GM13976 (cell line): ENCODE results near the gene LYPD8.

Source experiments
- DNase-seq: peaks from one replicate; pipeline ENCODE4 v3.0.0; 2012; ENCODE audit warnings: low spot score
- CTCF ChIP-seq: IDR thresholded peaks from 2 replicates; pipeline ENCODE4 v1.5.1; 2012; ENCODE audit warnings: borderline replicate concordance, mild to moderate bottlenecking; ENCODE audit not compliant: insufficient read depth; ENCODE audit errors: extremely low read depth, missing control alignments, control extremely low read depth
- in situ Hi-C: fragments of 300-500 bp; cut with MboI; formaldehyde crosslinking; loops from one replicate; pipeline ENCODE4 v1.12.0; 2022; ENCODE audit warnings: low sequenced_read_pairs, mixed read lengths, inconsistent platforms; ENCODE audit not compliant: unreplicated experiment

LYPD8 gene

GRCh38 chr1:248752161-248753028 is 3.2 kb downstream of the LYPD8 start:
- in situ Hi-C loops: no loop called here
- DNase-seq: no peak
- TF ChIP-seq CTCF: no peak

DNA sequence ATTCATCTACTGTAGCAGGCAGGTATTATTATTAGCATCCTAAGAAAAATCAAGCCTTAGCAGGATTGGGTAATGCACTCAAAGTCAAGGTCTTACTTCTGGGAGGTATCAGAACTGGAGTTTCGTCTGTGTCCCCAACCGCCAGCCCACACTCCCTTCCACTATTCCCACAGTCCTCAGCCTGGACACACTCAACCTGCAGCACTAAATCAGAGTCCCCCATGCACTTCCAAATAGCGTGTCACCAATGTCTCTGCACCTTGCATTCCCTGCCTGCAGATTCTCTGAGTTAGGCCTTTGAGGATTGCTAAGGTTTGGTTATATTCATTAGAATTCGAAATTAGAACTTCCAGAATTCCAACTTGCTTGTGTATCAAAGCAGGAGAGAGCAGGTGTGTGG is 3.9 kb downstream of the LYPD8 start:
- in situ Hi-C loops: no loop called here
- DNase-seq: no peak
- no peak for TF ChIP-seq CTCF

GRCh38 chr1:248751142-248751541 is 4.4 kb downstream of the LYPD8 start:
- no peak for DNase-seq
- TF ChIP-seq CTCF: no peak
- in situ Hi-C loops: no loop called here

DNA sequence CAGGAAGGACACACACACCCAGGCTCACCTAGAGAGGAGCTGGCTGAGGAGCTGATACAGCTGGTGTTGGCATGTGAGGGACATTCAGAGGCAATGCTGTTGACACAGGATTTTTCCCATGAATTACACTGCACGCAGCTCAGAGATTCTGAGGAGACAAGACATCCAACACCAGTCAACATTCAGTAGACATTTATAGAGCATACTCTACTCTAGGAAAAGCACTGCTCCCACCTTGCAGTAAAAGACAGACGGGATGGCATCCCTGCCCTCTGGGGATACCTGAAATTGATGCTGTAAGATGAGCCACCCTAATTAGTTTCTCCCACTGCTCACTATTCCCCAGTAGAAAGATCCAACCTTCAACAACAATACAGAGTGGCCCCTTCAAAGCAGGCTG is 5.1 kb downstream of the LYPD8 start:
- in situ Hi-C loops: no loop called here
- no peak for DNase-seq
- no peak for TF ChIP-seq CTCF

DNA sequence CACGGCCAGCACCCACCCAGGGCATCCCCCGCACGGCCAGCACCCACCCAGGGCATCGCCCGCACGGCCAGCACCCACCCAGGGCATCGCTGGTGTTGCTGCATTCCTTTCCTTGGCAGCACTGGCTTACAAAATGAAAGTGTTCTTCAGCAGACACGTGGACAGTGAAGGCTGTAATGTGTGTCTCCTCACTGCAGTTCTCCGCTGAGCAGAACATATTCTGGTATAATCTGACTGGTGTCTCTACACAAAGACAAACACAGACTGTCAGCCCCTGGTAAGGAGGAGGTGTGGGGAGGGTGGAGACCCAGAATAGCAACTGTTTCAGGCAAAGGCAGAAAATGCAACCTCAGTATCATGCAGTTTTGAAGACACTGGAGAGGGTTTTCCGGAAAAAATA is 7.3 kb downstream of the LYPD8 start:
- in situ Hi-C loops: no loop called here
- no peak for TF ChIP-seq CTCF
- DNase-seq: no peak

GRCh38 chr1:248740876-248741275 is 14.7 kb downstream of the LYPD8 start:
- no peak for DNase-seq
- in situ Hi-C loops: no loop called here
- no peak for TF ChIP-seq CTCF
